CD4-positive, alpha-beta T cell (primary cell): Measurements from ENCODE around the gene PFKFB3. TPM values are rescaled to one million over a fixed set of nuclear protein-coding genes. Genes with fewer than 3 reads are reported as not detected.
A peak's percentile ranks its signal among the peaks of the same experiment; 100 is the strongest.

Experiments
- ATAC-seq: fragments of 200-7000 bp; cut with Tn5 transposase; one replicate; pipeline ENCODE4 v1.10.0; 2022; ENCODE audit warnings: mild to moderate bottlenecking; ENCODE audit not compliant: poor library complexity
- CTCF ChIA-PET: fragments of 350-600 bp; sonication (Branson Sonifier 250); formaldehyde crosslinking; loops from one replicate; lab custom pipeline; 2021; ENCODE audit warnings: antibody characterized with exemption, inconsistent platforms; lab: Charles Lee
- POLR2A ChIA-PET: fragments of 350-600 bp; sonication (Branson Sonifier 250); formaldehyde crosslinking; loops from one replicate; lab custom pipeline; 2021; ENCODE audit warnings: antibody characterized with exemption, inconsistent platforms; lab: Charles Lee
- DNase-seq, 14 experiments: peaks; one replicate each; pipeline ENCODE4 v3.0.0-alpha.2; 2013 to 2020; ENCODE audit warnings: mixed read lengths in 2 of 14
- H3K27ac ChIP-seq, 2 donors: one replicate each; pipeline versions ENCODE4 v1.5.1 to v1.7.0; 2013; ENCODE audit warnings: low read length in 2 of 2, low read depth in 1 of 2, mild to moderate bottlenecking in 1 of 2
- H3K27me3 ChIP-seq, 2 experiments: 1 replicate in 1 of 2; 2 replicates in 1 of 2; pipeline versions ENCODE4 v1.6.1 to v1.7.0; 2013; ENCODE audit warnings: low read length in 2 of 2, control low read depth in 1 of 2, mild to moderate bottlenecking in 1 of 2, moderate library complexity in 1 of 2; ENCODE audit not compliant: insufficient read depth in 2 of 2, control insufficient read depth in 1 of 2
- H3K36me3 ChIP-seq: one replicate; pipeline ENCODE4 v1.6.1; 2013; ENCODE audit warnings: low read length, control low read depth; ENCODE audit not compliant: insufficient read depth
- H3K4me1 ChIP-seq: one replicate; pipeline ENCODE4 v1.6.1; 2013; ENCODE audit warnings: low read length, control low read depth; ENCODE audit not compliant: insufficient read depth
- H3K4me3 ChIP-seq: one replicate; pipeline ENCODE4 v1.5.1; 2013; ENCODE audit warnings: mild to moderate bottlenecking, low read length, moderate library complexity
- H3K9me3 ChIP-seq, 2 experiments: 1 replicate in 1 of 2; 2 replicates in 1 of 2; pipeline versions ENCODE4 v1.6.1 to v1.7.0; 2013; ENCODE audit warnings: low read length in 2 of 2, mild to moderate bottlenecking in 2 of 2, control low read depth in 1 of 2, moderate library complexity in 1 of 2; ENCODE audit not compliant: control insufficient read depth in 1 of 2, insufficient read depth in 1 of 2
- H3K27ac Mint-ChIP-seq: one replicate; pipeline ENCODE4 v1.8.0; 2020; ENCODE audit warnings: mixed read lengths
- H3K27me3 Mint-ChIP-seq: one replicate; pipeline ENCODE4 v1.8.0; 2021; ENCODE audit warnings: mixed read lengths
- H3K36me3 Mint-ChIP-seq: one replicate; pipeline ENCODE4 v1.8.0; 2021; ENCODE audit warnings: low read depth, mixed read lengths
- H3K4me1 Mint-ChIP-seq: one replicate; pipeline ENCODE4 v1.8.0; 2021; ENCODE audit warnings: low read depth, mixed read lengths
- H3K4me3 Mint-ChIP-seq: one replicate; pipeline ENCODE4 v1.8.0; 2020; ENCODE audit warnings: mild to moderate bottlenecking, mixed read lengths
- H3K9me3 Mint-ChIP-seq: one replicate; pipeline ENCODE4 v1.8.0; 2020; ENCODE audit warnings: mixed read lengths
- intact Hi-C, 2 experiments: fragments of 100-400 bp; cut with DNase I in 1 of 2; cut with micrococcal nuclease in 1 of 2; formaldehyde crosslinking; loops; one replicate each; pipeline versions ENCODE4 v1.15.1 to v1.9.0; 2023 to 2025; cut with DNase I, micrococcal nuclease
- total RNA-seq, 174 experiments: library from RNA in 2 of 174; stranded (reverse) in 2 of 174; gene quantifications; one replicate each; pipeline ENCODE4 v1.2.3 and lab custom pipeline; 2021 to 2026
- TF ChIP-seq, protein P1 (sequence below): fragments of 200-600 bp; IDR thresholded peaks from one replicate; pipeline ENCODE4 v1.8.0; 2022; ENCODE audit warnings: antibody characterized with exemption, mild to moderate bottlenecking

The PFKFB3 gene
- total RNA-seq, 2 experiments from 2014 or later: 142 to 145 TPM

DNA sequence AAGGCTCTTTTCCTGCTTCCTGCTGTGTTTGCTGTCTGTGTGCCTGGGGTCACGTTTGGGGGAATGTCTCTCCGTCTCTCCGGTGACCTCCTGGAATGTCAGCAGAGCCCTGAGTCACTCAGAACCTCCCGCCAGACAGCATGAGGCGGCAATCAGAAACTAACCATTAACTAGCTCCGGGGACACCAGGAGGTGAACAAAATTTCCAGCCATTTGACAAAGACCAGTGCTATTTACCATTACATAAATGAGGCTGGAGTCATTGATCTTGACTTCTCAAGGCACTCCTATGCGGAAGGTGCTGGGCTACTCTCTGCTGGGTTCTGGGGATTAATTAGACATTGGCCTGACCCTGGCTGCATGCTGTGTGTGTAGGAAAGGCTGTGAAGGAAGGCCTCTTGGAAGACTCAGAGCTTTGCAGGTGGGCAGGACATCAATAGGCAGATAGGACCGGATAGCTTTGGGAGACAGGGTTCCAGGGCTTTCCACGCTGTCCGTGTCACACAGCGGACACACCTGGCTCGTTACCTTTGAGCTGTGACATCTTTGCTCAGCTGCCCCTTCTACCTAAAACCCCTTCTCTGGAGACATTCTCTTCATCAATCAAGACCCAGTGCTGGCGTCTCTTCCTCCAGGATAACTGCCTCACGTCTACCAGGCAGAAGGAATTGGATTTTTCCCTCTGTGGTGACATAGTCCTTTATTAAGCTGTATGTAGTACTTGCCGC lies 77.0 kb downstream of the PFKFB3 start:
- Mint-ChIP-seq H3K27ac (no peak overlapping the region), H3K36me3 (no peaks in the 10 kb centered on the region), H3K4me3 (no peak overlapping the region), H3K9me3 (peaks cover 3% of the 10 kb centered on the region), H3K27me3 (no peaks in the 10 kb centered on the region), H3K4me1 (peaks cover 20% of the 10 kb centered on the region)
- ChIA-PET CTCF (no interaction called here), POLR2A (no interaction called here)
- TF ChIP-seq, protein P1, sequence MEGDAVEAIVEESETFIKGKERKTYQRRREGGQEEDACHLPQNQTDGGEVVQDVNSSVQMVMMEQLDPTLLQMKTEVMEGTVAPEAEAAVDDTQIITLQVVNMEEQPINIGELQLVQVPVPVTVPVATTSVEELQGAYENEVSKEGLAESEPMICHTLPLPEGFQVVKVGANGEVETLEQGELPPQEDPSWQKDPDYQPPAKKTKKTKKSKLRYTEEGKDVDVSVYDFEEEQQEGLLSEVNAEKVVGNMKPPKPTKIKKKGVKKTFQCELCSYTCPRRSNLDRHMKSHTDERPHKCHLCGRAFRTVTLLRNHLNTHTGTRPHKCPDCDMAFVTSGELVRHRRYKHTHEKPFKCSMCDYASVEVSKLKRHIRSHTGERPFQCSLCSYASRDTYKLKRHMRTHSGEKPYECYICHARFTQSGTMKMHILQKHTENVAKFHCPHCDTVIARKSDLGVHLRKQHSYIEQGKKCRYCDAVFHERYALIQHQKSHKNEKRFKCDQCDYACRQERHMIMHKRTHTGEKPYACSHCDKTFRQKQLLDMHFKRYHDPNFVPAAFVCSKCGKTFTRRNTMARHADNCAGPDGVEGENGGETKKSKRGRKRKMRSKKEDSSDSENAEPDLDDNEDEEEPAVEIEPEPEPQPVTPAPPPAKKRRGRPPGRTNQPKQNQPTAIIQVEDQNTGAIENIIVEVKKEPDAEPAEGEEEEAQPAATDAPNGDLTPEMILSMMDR: no peak
- H3K27ac ChIP-seq: no peak overlapping the region
- H3K9me3 ChIP-seq: no peaks in the 10 kb centered on the region
- no peak overlapping the region for H3K4me3 ChIP-seq
- no peak for ATAC-seq
- peaks cover 22% of the 10 kb centered on the region for H3K4me1 ChIP-seq
- H3K36me3 ChIP-seq: no peaks in the 10 kb centered on the region
- H3K27me3 ChIP-seq: no peaks in the 10 kb centered on the region
- intact Hi-C loops: loop anchor here in 1 of 2 experiments (10.0 kb wide), 1 partner anchor 105 kb away; no protein-coding TSS in a partner anchor
- no peak for DNase-seq

DNA sequence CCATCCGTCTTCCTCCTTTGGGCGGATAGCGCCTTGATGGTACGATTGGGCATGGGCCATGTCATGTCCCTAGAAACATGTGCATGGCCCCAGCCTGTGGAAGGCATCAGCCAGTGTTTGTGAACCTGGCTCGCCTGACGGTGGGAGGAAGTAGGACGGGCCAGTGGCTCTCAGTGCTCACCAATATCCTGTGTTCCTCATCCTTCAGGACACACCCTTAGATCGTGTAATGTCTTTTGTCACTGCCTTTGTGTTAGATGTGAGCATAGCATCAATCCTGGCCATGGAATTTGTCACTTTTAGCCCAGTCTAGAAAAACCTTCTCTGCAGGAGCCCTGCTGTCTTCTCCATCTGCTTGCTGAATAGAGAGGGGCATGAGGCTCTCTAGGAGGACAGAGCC lies 77.6 kb downstream of the PFKFB3 start:
- H3K4me3 Mint-ChIP-seq: no peak overlapping the region
- no peak for ATAC-seq
- H3K36me3 Mint-ChIP-seq: no peaks in the 10 kb centered on the region

DNA sequence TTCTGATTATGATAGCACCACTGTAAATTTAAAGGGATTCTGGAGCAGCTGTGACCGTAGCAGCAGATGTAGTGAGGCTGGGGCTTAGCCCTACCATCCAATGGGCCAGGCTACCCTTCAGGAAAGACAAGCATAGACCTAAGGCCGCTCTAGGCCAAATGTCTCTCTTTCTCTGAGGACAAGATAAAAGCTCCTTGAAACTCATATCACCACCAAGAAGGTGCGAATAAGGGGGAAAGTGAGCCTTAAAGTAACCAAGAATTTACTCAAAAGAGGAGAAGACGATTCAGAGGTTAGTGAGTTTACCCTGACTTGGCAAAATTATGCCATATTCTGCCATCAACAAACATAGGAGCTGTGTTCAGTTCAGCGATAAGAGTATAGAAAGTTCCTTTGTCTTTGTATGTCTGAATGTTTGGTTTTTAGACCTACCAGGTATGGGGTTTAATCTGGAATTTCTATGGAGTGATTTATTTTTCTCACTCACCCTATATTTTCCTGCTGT lies 79.8 kb downstream of the PFKFB3 start:
- Histone ChIP-seq H3K4me3 (no peak overlapping the region), H3K27ac (no peak overlapping the region), H3K4me1 (peaks cover 8% of the 10 kb centered on the region), H3K27me3 (no peaks in the 10 kb centered on the region), H3K9me3 (no peaks in the 10 kb centered on the region), H3K36me3 (no peaks in the 10 kb centered on the region)
- CTCF ChIA-PET: interaction anchor here (3.8 kb wide), 1 partner anchor 120 kb away, joined by 11 read pairs; no protein-coding TSS in a partner anchor
- intact Hi-C loops: no loop called here
- Mint-ChIP-seq H3K9me3 (no peaks in the 10 kb centered on the region), H3K27ac (no peak overlapping the region), H3K27me3 (no peaks in the 10 kb centered on the region), H3K4me1 (peaks cover 8% of the 10 kb centered on the region), H3K36me3 (no peaks in the 10 kb centered on the region), H3K4me3 (no peak overlapping the region)
- DNase-seq: no peak
- POLR2A ChIA-PET: no interaction called here
- TF ChIP-seq, protein P1: no peak
- no peak for ATAC-seq

More for the DNA sequence above, 77.6 kb downstream of the PFKFB3 start:
- no peaks in the 10 kb centered on the region for H3K9me3 Mint-ChIP-seq
- intact Hi-C loops: no loop called here
- no peak overlapping the region for H3K27ac Mint-ChIP-seq
- TF ChIP-seq, protein P1: no peak
- no peaks in the 10 kb centered on the region for H3K27me3 Mint-ChIP-seq
- no peaks in the 10 kb centered on the region for H3K36me3 ChIP-seq
- peaks cover 17% of the 10 kb centered on the region for H3K4me1 ChIP-seq
- H3K27me3 ChIP-seq: no peaks in the 10 kb centered on the region
- POLR2A ChIA-PET: no interaction called here
- CTCF ChIA-PET: interaction anchor here (3.8 kb wide), 1 partner anchor 122 kb away, joined by 11 read pairs; no protein-coding TSS in a partner anchor
- H3K27ac ChIP-seq: no peak overlapping the region
- H3K4me1 Mint-ChIP-seq: peaks cover 15% of the 10 kb centered on the region
- no peaks in the 10 kb centered on the region for H3K9me3 ChIP-seq
- H3K4me3 ChIP-seq: no peak overlapping the region
- DNase-seq: peak in 1 of 14 experiments; percentile 41
